ENCODE measurements around the gene SYNJ2.

Gene SYNJ2

GRCh38 chr6:158064725-158065251 is 83.1 kb downstream of the SYNJ2 start:
- FAIRE-seq, result no peak

- FAIRE-seq, result no peak
Observed at GRCh38 chr6:158066136-158066781, 84.6 kb downstream of the SYNJ2 start.

GRCh38 chr6:158067436-158068015 is 85.9 kb downstream of the SYNJ2 start:
- no peak for FAIRE-seq

GRCh38 chr6:158068156-158068892 is 86.7 kb downstream of the SYNJ2 start:
- FAIRE-seq, result no peak

- FAIRE-seq, result no peak
Observed at GRCh38 chr6:158068893-158069799, 87.5 kb downstream of the SYNJ2 start.

- FAIRE-seq, result no peak
Observed at GRCh38 chr6:158069800-158070195, 88.1 kb downstream of the SYNJ2 start.

- FAIRE-seq, result no peak
Observed at GRCh38 chr6:158070513-158070912, 88.8 kb downstream of the SYNJ2 start.

GRCh38 chr6:158071121-158072082 is 89.7 kb downstream of the SYNJ2 start:
- FAIRE-seq, result no peak

GRCh38 chr6:158072083-158072721 is 90.5 kb downstream of the SYNJ2 start:
- FAIRE-seq, result peak; percentile 94

GRCh38 chr6:158073776-158074175 is 92.1 kb downstream of the SYNJ2 start:
- FAIRE-seq, result no peak

- no peak for FAIRE-seq
Observed at GRCh38 chr6:158076548-158076947, 94.9 kb downstream of the SYNJ2 start.

GRCh38 chr6:158077676-158078075 is 96.0 kb downstream of the SYNJ2 start:
- FAIRE-seq, result no peak

GRCh38 chr6:158078320-158078719 is 96.7 kb downstream of the SYNJ2 start:
- no peak for FAIRE-seq

- FAIRE-seq, result no peak
Observed at GRCh38 chr6:158080849-158081656, 99.4 kb downstream of the SYNJ2 start.

GRCh38 chr6:158081657-158081935 is 99.9 kb downstream of the SYNJ2 start:
- no peak for FAIRE-seq

- FAIRE-seq, result no peak
Observed at GRCh38 chr6:158083455-158084325, 102.0 kb downstream of the SYNJ2 start.

GRCh38 chr6:158085261-158086053 is 103.8 kb downstream of the SYNJ2 start:
- no peak for FAIRE-seq

GRCh38 chr6:158086054-158086503 is 104.4 kb downstream of the SYNJ2 start:
- no peak for FAIRE-seq
